Measurements from ENCODE around the gene TM9SF2. TPM values are rescaled to one million over a fixed set of nuclear protein-coding genes. Genes with fewer than 3 reads are reported as not detected.

TM9SF2 gene
- total and polyA plus RNA-seq, 9 of the 15 experiments (the other 6 are each of a cell fraction or from before 2014, with no cell fraction given): 23.3 to 83.2 (median 55.1) TPM

DNA sequence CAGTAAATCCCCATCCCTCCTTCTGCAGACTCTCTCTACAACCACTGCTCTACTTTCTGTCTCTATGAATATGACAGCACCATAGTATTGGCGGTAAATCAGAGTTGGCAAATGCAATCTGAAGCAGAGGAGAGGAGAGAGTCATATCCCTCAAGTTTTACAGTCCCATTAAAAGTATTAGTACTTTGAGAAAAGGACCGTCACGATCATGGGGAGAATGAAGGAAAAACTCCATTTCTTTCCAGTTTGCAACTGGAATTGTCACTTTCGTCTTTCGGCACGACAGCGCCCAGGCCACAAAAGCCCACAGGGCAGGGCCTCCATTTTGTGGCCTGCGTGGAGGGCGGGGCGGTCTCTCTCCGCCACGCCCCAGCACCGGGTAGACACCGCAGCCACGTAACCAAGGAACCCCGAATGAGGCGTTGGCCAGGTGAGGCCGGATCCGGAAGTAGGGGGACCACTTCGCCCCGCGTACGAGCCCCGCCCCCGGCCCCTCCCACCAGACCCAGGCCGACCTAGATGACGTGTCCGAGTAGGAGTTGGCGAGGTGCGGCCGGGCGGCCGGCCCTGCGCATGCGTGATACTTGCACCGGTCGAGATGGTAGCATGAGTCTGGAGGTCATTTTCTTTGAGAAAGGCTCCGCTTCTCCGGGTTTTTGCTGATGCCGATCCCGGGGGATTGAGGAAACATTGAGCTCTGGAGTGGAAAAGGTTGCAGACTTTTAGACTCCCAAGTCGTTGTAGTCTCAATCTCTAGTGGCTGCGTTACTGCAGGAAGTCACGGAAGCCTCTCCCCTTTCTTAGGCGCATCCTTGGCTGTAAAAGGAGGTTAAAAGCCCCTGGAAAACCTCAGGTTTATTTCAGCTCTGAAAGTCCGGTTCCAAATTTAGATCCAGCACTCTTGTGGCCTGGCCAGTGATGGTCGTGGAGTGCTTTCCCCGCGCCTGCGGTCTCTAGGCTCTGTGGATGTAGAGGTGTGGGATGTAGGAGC is 2.8 kb upstream of the TM9SF2 start (continued):
- TF ChIP-seq NCOR1 (IDR thresholded peaks at IDR 0.05): no peak
- peak; percentile 74 for TF ChIP-seq RBFOX2 (IDR thresholded peaks at IDR 0.05; ENCODE audit: low read depth, low read length)
- no peak for TF ChIP-seq BRD4 (IDR thresholded peaks at IDR 0.05)
- no peak for TF ChIP-seq HNRNPUL1 (IDR thresholded peaks at IDR 0.05; ENCODE audit: low read length)
- no peak for TF ChIP-seq ZNF282 (CRISPR knock-in tag; IDR thresholded peaks at IDR 0.05)
- TF ChIP-seq ZNF232 (CRISPR knock-in tag; IDR thresholded peaks at IDR 0.05): no peak
- peak; percentile 76 to 98 (median 86); a peak in 5 of 6 replicates for TF ChIP-seq ZBTB11 (CRISPR knock-in tag; IDR thresholded peaks at IDR 0.05)
- TF ChIP-seq SRSF7 (optimal IDR thresholded peaks at IDR 0.05; ENCODE audit: low read depth, low read length): no peak
- TF ChIP-seq MITF (IDR thresholded peaks at IDR 0.05): no peak
- no peak for TF ChIP-seq GTF2E2 (tag; IDR thresholded peaks at IDR 0.05)
- peak; percentile 56; the same call in 1 of the 2 replicates for TF ChIP-seq ZBTB33 (CRISPR knock-in tag; IDR thresholded peaks at IDR 0.05)
- no peak for TF ChIP-seq KAT7 (CRISPR knock-in tag; IDR thresholded peaks at IDR 0.05; ENCODE audit: borderline replicate concordance)
- TF ChIP-seq, protein P1, sequence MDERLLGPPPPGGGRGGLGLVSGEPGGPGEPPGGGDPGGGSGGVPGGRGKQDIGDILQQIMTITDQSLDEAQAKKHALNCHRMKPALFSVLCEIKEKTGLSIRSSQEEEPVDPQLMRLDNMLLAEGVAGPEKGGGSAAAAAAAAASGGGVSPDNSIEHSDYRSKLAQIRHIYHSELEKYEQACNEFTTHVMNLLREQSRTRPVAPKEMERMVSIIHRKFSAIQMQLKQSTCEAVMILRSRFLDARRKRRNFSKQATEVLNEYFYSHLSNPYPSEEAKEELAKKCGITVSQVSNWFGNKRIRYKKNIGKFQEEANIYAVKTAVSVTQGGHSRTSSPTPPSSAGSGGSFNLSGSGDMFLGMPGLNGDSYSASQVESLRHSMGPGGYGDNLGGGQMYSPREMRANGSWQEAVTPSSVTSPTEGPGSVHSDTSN (CRISPR knock-in tag; IDR thresholded peaks at IDR 0.05; ENCODE audit: low read depth): no peak
- TF ChIP-seq, protein P1 (tag; conservative IDR thresholded peaks at IDR 0.05; ENCODE audit: low read depth): no peak
